Suprapubic skin (tissue), 4 donors: ENCODE measurements around the gene TGFBR3L.

Experiments
- CTCF ChIP-seq, 2 donors: fragments of 200-600 bp in 1 of 2; fragments of 450-650 bp in 1 of 2; sonication (generic) in 1 of 2; IDR thresholded peaks; one replicate each; pipeline ENCODE4 v1.5.1; 2016 to 2019; ENCODE audit warnings: antibody characterized with exemption in 2 of 2, mild to moderate bottlenecking in 1 of 2, moderate library complexity in 1 of 2
- POLR2A ChIP-seq, 2 donors: fragments of 450-650 bp; IDR thresholded peaks; one replicate each; pipeline ENCODE4 v1.6.1; 2017; ENCODE audit warnings: antibody characterized with exemption in 2 of 2, mild to moderate bottlenecking in 2 of 2, moderate library complexity in 2 of 2
- POLR2AphosphoS5 ChIP-seq, 3 donors: sonication (generic); formaldehyde crosslinking; IDR thresholded peaks; one replicate each; pipeline ENCODE4 v1.6.1; 2017; ENCODE audit warnings: antibody characterized with exemption in 3 of 3

GRCh38 chr19:7871437-7872305 lies 43.0 kb upstream of the TGFBR3L start:
- TF ChIP-seq CTCF (IDR thresholded peaks at IDR 0.05): no peak
- TF ChIP-seq POLR2A (IDR thresholded peaks at IDR 0.05): no peak
- TF ChIP-seq POLR2AphosphoS5 (IDR thresholded peaks at IDR 0.05): no peak
